HG03159 (cell line): ENCODE results near the gene MT1F.
"Not testable (repeated sequence)": the region's sequence is repeated elsewhere in the genome, so short reads cannot be mapped to it uniquely, and the experiment has no call there.

ENCODE experiments used
- ATAC-seq: cut with Tn5 transposase; IDR thresholded peaks from one replicate; pipeline ENCODE4 v1.9.1; 2021; ENCODE audit warnings: mild to moderate bottlenecking, moderate library complexity; ENCODE audit not compliant: unreplicated experiment

The MT1F gene

DNA sequence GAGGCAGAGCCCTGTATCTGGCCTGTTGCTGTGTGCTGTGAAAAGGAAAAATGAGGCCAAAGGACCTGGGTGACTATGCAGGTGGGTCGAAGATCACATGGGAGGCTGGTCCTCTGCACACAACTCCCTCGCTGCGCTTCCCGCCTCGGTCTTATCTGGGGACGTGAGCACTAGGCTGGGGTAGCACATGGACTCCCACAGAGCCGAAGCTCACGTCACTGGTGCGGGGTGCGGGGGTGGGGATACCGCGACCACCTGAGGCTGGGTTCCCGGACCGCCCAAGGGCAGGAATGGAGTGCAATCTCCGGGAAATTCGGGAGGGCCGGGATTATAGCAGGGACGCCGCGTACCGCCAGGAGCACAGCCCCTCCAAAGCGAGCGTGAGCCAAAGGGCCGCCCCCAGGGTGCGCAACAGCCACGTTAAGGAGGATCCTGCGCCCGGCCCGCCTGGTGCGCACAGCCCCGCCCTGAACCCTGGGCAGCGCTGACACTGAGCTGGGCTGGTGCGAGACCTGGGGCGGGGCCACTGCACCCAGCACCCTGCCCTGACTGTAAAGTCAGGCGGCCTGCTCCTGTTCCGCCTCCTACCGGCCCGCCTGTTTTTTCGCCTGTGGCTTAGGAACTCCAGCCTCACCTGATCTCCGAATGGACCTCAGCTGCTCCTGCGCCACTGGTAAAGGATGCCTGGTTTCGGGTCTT is 14.5 kb upstream of the MT1F start:
- no peak for ATAC-seq

- ATAC-seq: no peak
Measured at GRCh38 chr16:56643833-56644232, 13.9 kb upstream of the MT1F start.

GRCh38 chr16:56645311-56645710 is 12.4 kb upstream of the MT1F start:
- no peak for ATAC-seq

- ATAC-seq: no peak
Measured at GRCh38 chr16:56645838-56646237, 11.9 kb upstream of the MT1F start.

DNA sequence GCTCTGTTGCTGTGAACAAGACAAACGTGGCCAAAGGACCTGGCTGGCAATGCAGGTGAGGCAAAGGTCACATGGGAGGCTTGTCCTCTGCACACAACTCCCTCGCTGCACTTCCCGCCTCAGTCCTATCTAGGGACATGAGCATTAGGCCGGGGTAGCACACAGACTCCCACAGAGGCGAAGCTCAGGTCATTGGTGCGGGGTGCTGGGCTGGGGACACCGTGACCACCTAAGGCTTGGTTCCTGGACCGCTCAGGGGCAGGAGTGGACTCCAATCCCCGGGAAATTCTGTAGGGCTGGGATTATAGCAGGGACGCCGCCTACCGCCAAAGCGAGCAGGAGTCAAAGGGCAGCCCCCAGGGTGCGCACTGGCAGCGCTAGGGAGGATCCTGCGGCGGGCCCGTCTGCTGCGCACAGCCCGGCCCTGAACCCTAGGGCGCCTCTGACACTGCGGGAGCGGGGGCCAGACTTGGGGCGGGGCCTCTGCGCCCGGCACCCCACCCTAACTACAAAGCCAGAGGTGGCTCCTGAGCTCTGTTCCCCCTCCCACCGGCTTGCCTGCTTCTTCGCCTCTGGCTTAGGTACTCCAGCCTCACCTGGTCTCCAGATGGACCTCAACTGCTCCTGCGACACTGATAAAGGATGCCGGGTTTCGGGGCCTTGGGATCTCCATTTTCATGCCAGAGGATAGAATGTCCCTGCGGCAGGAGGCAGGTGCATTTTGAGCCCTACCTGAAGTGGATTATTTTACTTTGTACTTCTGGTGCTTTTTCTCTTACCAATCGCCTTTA is 9.9 kb upstream of the MT1F start:
- no peak for ATAC-seq

DNA sequence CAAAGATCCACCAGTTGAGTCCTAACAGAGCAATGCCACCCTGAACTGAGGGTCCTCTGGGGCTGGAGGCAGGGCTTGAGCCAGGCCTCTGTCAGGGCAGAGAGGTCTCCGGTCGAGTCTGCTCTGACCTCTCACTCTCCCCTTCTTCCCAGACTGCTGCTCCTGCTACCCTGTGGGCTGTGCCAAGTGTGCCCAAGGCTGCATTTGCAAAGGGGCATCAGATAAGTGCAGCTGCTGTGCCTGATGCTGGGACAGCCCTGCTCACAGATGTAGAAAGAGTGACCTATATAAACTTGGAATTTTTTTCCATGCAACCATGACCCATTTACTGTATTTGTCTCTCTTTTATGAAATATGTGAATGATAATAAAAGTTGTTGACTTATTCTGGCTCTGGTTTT is 8.5 kb upstream of the MT1F start:
- no peak for ATAC-seq

- no peak for ATAC-seq
Measured at GRCh38 chr16:56649820-56650219, 7.9 kb upstream of the MT1F start.

- no peak for ATAC-seq
Measured at GRCh38 chr16:56651586-56651985, 6.2 kb upstream of the MT1F start, which contains the start of gene MT1B. Gene MT1B, plus strand, starts transcription at chr16:56651886. Its CDS starts 68 bp downstream, at chr16:56651954.

DNA sequence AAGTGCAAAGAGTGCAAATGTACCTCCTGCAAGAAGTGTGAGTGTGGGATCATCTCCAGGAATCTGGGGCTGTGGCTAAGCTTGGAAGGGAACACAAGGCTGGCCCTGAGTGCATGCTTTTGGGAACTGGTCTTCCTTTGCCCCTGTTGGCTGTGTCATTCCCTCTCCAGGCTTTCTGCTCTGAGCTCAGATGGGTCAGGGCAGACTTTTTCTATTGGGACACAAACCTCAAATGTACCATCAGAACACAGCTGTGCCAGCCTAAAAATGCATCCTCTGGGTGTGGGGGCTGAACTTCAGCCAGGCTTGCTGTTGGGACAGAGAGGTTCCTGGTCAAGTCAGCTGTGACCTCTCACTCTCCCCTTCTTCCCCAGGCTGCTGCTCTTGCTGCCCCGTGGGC is 5.2 kb upstream of the MT1F start:
- ATAC-seq: no peak

DNA sequence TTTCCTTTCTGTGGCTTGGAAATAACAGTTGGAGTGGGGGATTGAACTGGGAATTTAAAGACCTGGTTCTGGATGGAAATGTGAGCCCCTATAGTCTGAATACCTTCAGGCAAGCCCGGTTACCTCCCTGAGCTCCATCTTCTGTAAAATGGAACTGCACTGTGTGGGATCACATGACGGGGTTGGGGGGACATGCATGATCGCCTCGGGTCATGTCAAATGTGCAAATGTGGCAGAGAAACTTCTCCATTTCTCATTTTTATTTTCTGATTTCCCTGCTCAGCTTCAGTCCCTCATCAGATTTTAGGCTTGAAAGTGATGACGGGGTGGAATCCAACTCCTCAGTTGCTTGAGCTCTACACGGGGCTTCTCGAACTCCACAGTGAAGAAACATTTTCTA is 4.5 kb upstream of the MT1F start:
- ATAC-seq: no peak

- no peak for ATAC-seq
Measured at GRCh38 chr16:56658327-56658875, 642 bp downstream of the MT1F start.

DNA sequence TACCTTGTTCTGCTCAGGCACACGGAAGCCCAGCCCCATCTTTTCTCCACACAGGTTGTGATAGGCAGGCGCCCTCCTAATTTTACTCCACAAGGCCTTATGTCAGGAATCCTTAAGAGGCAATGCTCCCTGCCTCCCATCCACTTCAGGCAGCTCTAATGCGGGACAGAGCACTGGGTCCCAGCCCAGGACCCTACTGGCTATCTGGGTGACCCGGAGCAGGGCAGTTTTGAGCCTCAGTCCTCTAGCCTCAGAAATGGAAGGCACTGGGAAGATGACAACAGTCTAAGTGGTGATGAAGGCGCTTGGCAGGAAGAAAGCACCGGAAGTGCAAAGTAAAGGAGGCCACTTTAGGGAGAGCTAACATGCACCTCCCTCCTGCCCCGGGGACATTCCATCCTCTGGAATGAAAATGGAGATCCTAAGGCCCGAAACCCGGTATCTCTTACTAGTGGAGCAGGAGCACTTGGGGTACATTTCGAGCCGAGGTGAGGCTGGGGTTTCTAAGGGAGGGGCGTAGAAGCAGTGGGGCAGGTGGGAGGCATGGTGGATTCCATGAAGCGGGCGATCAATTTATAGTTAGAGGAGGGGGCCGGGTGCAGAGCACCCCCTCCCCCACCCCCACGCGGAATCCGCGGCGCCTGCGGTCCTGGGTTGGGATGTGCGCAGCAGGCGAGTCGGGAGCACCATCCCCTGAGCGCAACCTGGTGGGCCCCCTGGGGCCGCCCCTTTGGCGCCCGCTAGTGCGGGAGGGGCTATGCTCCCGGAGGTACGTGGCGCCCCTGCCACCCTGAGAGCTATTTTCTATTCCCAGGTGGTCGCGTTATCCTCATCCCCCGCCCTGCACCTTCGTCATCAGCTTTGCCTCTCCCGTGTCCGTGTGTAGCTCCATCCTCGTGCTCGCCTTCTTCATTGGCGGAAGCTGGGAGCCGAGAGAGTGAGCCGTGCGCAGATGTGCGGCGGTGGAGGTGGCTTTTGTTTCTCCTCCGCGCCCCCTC is 4.9 kb downstream of the MT1F start:
- ATAC-seq: no peak

- ATAC-seq: no peak
Measured at GRCh38 chr16:56664506-56664905, 6.7 kb downstream of the MT1F start.

DNA sequence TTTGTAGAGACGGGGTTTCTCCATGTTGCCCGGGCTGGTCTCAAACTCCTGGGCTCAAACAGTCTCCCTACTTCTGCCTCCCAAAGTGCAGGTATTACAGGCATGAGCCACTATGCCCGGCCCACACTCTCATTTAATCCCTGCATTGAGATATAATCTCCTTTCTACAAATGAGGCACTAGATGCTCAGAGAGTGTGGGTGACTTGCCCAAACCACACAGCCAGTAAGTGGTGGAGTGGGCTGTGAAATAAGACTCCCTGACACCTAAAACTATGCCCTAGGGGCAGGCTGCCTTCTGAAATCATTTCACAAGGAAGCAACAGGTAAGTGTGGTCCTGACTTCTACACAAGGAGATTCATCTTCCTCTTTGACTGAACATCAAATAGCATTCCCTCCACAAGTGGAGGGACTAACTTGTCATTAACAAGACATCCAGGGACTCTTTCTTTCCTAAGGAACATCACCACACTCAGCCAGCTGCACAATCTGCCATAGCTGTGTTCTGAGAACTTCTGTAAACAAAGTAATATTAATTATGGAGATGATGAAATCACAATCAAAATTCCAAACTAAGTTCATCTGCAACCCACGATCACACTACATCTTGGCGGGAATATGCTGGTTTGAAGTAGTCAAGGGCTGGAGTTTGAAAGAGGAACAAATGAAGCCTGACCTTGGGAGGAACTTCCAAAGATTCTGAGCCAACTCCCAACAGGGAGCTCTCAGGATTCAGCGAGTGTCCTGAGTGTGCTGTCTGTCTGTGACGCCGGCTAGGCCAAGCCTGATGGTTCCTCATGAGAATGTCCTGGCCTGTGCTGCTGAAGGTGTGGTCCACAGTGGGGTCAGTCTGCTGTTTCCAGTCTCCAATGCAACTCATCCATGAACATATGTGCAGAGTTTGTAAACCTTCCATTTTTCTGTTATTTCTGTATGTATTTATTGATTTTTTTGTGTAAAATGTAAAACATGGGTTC is 7.8 kb downstream of the MT1F start:
- ATAC-seq: not testable (repeated sequence)

- ATAC-seq: no peak
Measured at GRCh38 chr16:56667581-56668571, 10.1 kb downstream of the MT1F start, which contains the start of gene MT1G. Gene MT1G, minus strand, starts transcription at chr16:56668065. Its CDS starts 72 bp downstream, at chr16:56667993.

- ATAC-seq: no peak
Measured at GRCh38 chr16:56669005-56669839, 11.5 kb downstream of the MT1F start, which contains the start of gene MT1H. Gene MT1H, plus strand, starts transcription at chr16:56669814. Its CDS starts 71 bp downstream, at chr16:56669885.
